Esophagus squamous epithelium (tissue), 5 donors: ENCODE measurements around the gene FBXW4. TPM values are rescaled to one million over a fixed set of nuclear protein-coding genes. Genes with fewer than 3 reads are reported as not detected.

Experiments used
- DNase-seq: peaks from one replicate; lab custom pipeline; 2025; lab: John Stamatoyannopoulos, UW
- H3K27ac ChIP-seq, 4 donors: fragments of 200-600 bp; sonication (generic); one replicate each; pipeline ENCODE4 v1.5.1; 2016 to 2019; ENCODE audit warnings: mild to moderate bottlenecking in 1 of 4
- H3K27me3 ChIP-seq, 4 donors: fragments of 200-600 bp; sonication (generic); 1 replicate in 3 of 4; 2 replicates in 1 of 4; pipeline versions ENCODE4 v1.5.1 to v1.6.0; 2017 to 2021; ENCODE audit warnings: antibody characterized with exemption in 1 of 4
- H3K36me3 ChIP-seq, 3 donors: fragments of 200-600 bp; sonication (generic); one replicate each; pipeline ENCODE4 v1.5.1; 2016 to 2019
- H3K4me1 ChIP-seq, 3 donors: fragments of 200-600 bp; sonication (generic); one replicate each; pipeline ENCODE4 v1.5.1; 2017 to 2019
- H3K4me3 ChIP-seq, 4 donors: fragments of 200-600 bp; sonication (generic); 1 replicate in 3 of 4; 2 replicates in 1 of 4; pipeline ENCODE4 v1.5.1; 2016 to 2019; ENCODE audit warnings: mild to moderate bottlenecking in 2 of 4, moderate library complexity in 1 of 4
- H3K9me3 ChIP-seq, 3 donors: fragments of 200-600 bp; sonication (generic); one replicate each; pipeline ENCODE4 v1.5.1; 2016 to 2019
- CTCF ChIP-seq, 6 experiments: fragments of 450-650 bp in 4 of 6; fragments of 200-600 bp in 2 of 6; sonication (generic) in 2 of 6; IDR thresholded peaks; one replicate each; pipeline ENCODE4 v1.5.1; 2016 to 2019; ENCODE audit warnings: antibody characterized with exemption in 6 of 6, mild to moderate bottlenecking in 4 of 6, moderate library complexity in 4 of 6
- POLR2A ChIP-seq, 4 donors: fragments of 450-650 bp; IDR thresholded peaks; one replicate each; pipeline ENCODE4 v1.6.1; 2017; ENCODE audit warnings: antibody characterized with exemption in 4 of 4, mild to moderate bottlenecking in 4 of 4, moderate library complexity in 3 of 4
- WGBS, 2 donors: methylation state at CpG; one replicate each; pipeline ENCODE4 v1.1.5; 2018; 5-methylcytosine and 5-hydroxymethylcytosine counted together
- intact Hi-C: fragments of 100-400 bp; cut with DNase I; formaldehyde crosslinking; loops from one replicate; pipeline ENCODE4 v1.15.0; 2022
- total RNA-seq, 4 donors: library from RNA; depleted of rRNA; stranded (reverse); fragments of >200 nt; gene quantifications; one replicate each; pipeline ENCODE4 v1.1.0, GENCODE V29; 2016
- donor health status: DM: yes; HTN: yes; CAD: no.

Gene FBXW4
- total RNA-seq, 4 donors from 2014 or later: 26.4 to 85.3 (median 44.0) TPM

GRCh38 chr10:101607124-101607523, 87.8 kb downstream of the FBXW4 start:
- no peak for DNase-seq
- no peaks in the 10 kb centered on the region for H3K27me3 ChIP-seq
- H3K4me1 ChIP-seq: no peaks in the 10 kb centered on the region
- H3K27ac ChIP-seq: no peak overlapping the region
- intact Hi-C loops: no loop called here
- H3K9me3 ChIP-seq: no peaks in the 10 kb centered on the region
- WGBS, 2 donors: 47 to 50% methylated on average over 2 of the region's 2 CpGs
- TF ChIP-seq POLR2A (IDR thresholded peaks at IDR 0.05) (no peak), CTCF (IDR thresholded peaks at IDR 0.05) (no peak)
- no peak overlapping the region for H3K4me3 ChIP-seq
- H3K36me3 ChIP-seq: peaks cover 23 to 81% (median 26%) of the 10 kb centered on the region in 3 donors

GRCh38 chr10:101602761-101603398, 92.1 kb downstream of the FBXW4 start:
- H3K27me3 ChIP-seq: no peaks in the 10 kb centered on the region
- H3K4me1 ChIP-seq: no peaks in the 10 kb centered on the region
- no peak for DNase-seq
- peaks cover 0 to 47% (median 11%) of the 10 kb centered on the region in 3 donors for H3K36me3 ChIP-seq
- no peak overlapping the region for H3K4me3 ChIP-seq
- intact Hi-C loops: loop anchor here (5.0 kb wide), 1 partner anchor 174 kb away; the partner anchor contains the start of gene FGF8
- WGBS, 2 donors: 47 to 51% methylated on average over 6 of the region's 6 CpGs
- H3K9me3 ChIP-seq: no peaks in the 10 kb centered on the region
- TF ChIP-seq POLR2A (IDR thresholded peaks at IDR 0.05): no peak
- TF ChIP-seq CTCF (IDR thresholded peaks at IDR 0.05): peak in 5 of 6 experiments; percentile 67 to 92 (median 81)
- H3K27ac ChIP-seq: no peak overlapping the region

GRCh38 chr10:101601541-101601940, 93.4 kb downstream of the FBXW4 start:
- TF ChIP-seq POLR2A (IDR thresholded peaks at IDR 0.05) (no peak), CTCF (IDR thresholded peaks at IDR 0.05) (no peak)
- intact Hi-C loops: loop anchor here (5.0 kb wide), 1 partner anchor 176 kb away; the partner anchor contains the start of gene FGF8
- WGBS, 2 donors: 71 to 88% methylated on average over 1 of the region's 1 CpG
- H3K9me3 ChIP-seq: no peaks in the 10 kb centered on the region
- H3K4me3 ChIP-seq: no peak overlapping the region
- no peak for DNase-seq
- H3K27ac ChIP-seq: no peak overlapping the region
- no peaks in the 10 kb centered on the region for H3K27me3 ChIP-seq
- H3K4me1 ChIP-seq: no peaks in the 10 kb centered on the region
- H3K36me3 ChIP-seq: peaks cover 0 to 39% (median 5%) of the 10 kb centered on the region in 3 donors

- TF ChIP-seq CTCF (IDR thresholded peaks at IDR 0.05) (no peak), POLR2A (IDR thresholded peaks at IDR 0.05) (no peak)
- Histone ChIP-seq H3K9me3 (no peaks in the 10 kb centered on the region), H3K4me1 (no peaks in the 10 kb centered on the region), H3K27me3 (no peaks in the 10 kb centered on the region), H3K36me3 (peaks cover 0 to 14% (median 0%) of the 10 kb centered on the region in 3 donors), H3K4me3 (no peak overlapping the region), H3K27ac (no peak overlapping the region)
- DNase-seq: no peak
- 74 to 75% methylated on average over 12 to 14 of the region's 14 CpGs for whole genome bisulfite sequencing, 2 donors
- intact Hi-C loops: no loop called here
Measured at GRCh38 chr10:101597091-101597900, 97.7 kb downstream of the FBXW4 start.
